Endometrium (tissue), 2 donors: Measurements from ENCODE around the gene AUTS2.
A peak's percentile ranks its signal among the peaks of the same experiment; 100 is the strongest.
"Not testable (repeated sequence)": the region's sequence is repeated elsewhere in the genome, so short reads cannot be mapped to it uniquely, and the experiment has no call there.

Experiments
- FAIRE-seq: peaks from 2 replicates; lab custom pipeline; 2012; peaks lifted over from hg19 to GRCh38; lab: Jason Lieb, UNC
- donor health status: control.
- donor health status: control.

The AUTS2 gene

DNA sequence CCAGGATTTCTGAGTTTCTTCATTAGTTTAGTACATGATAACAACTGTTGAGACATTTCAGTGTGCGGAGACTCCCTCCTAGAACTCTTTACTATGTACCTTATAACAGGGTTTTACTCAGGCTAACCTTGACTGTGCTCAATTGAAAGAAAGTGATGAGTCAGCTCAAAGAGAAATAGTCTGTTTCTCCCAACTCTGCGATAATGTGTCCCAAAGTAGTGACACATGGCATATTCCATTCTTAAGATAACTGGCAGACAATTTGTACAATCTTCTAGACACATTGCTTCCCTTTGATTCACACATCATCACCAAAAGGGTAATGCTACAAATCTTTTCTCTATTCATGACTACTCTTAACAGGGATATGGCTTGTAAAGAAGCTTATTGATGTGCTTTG, 645.2 kb downstream of the AUTS2 start:
- no peak for FAIRE-seq

DNA sequence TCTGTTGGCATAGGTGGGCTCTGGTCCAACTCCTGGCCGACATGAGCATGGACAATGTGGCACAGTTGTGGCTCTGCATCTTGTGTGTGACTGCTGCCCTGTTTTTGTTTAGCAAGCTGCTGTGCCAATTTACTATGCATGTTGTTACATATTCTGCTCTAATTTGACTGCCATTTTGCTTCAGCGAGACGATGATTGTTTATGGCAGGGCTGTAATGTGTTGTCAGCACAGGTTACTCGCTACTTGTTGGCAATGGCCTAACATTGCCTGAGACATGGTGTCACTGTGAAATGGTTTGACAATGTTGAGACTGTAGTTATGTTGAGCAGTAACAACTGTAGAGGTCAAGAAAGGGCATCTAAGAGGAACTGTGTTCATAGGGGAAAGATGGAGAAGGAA, 659.6 kb downstream of the AUTS2 start:
- no peak for FAIRE-seq

DNA sequence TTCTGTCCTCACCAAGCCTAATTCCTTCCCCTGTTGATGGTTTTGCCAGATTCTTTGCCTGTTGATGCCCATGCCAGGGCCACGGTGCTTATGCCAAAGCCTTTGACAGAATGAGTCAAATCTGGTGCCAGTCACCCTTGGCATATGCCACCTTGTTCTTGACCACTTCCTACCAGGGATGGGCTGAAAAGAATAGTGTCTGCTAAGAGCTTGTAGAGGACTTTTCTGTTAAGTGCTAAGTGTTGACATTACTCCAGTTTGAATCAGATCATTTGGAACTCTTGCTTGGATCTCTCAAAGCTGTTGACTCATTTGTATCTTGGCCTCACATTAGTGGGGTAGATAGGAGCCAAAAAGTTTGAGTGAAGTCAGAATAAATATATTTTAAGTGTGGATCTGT, 661.2 kb downstream of the AUTS2 start:
- peak; percentile 66 for FAIRE-seq

DNA sequence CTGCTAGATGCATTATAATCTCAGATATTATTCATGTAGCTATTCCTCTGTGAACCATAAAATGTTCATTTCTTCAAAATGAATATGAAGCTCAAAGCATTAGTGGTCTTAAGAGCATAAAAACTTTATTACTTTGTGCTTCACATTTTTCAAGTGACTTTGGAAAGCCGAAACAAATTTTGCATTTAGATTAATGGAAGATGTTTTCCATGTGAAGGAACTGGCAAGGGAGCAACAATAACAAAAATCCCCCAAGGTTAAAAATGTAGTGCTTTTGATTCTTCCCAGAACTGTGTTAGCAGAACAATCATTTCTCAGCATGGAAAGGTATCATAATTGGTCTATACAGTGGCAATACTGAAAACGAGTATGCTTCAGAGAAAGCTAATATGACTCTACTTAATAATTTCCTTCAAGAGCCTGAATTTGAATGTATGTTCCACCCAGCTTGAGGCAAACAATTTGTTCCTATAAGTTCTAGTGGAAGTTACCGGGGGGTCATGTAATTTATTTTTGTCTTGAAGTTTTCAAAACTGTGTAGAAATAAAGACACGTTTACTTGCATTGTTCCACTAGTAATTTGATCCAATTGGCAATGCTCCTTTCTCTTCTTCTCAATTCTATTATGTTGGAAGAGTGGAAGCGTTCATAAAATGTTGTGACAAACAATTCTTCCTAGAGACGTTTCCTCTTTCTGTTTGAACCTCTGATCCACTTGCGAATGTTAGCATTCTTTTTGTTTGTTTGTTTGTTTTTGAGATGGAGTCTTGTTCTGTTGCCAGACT, 665.4 kb downstream of the AUTS2 start:
- peak; percentile 95 for FAIRE-seq

DNA sequence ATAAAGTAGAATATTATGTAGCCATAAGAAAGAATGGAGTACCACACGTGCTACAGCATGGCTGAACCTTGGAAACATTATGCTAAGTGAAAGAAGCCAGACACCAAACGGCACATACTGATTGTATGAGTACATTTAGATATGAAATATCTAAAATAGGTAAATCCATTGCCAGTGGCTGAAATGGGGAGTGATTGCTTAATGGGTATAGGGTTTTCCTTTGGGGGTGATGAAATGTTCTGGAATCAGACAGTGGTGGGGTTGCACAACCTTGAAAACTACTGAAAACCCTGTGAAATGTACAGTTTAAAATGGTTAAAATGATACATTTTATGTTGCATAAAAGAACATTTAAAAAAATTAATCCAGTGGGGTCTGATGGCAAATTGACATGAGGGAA, 667.9 kb downstream of the AUTS2 start:
- FAIRE-seq = no peak

DNA sequence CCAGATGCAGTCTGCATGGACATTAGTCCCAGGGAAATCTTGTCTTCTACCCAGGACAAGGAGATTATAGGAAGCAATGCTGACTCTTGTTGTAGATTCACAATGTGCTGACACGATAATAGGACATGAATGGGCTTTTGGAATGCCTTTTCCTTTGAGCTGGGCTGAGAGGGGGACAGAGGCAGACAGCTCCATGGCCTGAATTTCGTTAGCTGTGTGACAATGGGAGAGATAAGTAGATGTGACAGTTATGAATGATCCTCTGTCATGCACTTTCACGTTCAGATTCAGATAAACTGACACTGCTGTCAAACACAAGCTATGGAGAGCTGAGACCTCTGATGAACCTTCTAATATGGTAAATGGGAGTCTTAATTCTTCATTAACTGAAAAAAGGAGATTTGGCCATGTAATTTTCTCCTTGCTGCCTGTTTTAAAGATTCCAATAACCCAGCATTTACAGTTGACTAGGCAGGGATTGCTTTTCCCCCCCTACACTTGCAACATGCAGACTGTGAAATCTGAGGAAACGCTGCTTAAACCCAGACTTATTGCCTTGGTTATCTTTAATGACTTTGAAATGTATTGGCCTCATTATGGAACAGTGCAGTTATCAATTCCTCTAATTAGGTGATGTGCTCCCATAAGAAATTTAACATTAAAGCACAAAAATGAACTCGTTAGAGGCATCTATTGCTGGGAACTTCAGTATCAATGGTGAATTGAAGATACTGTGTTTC, 669.3 kb downstream of the AUTS2 start:
- no peak for FAIRE-seq

DNA sequence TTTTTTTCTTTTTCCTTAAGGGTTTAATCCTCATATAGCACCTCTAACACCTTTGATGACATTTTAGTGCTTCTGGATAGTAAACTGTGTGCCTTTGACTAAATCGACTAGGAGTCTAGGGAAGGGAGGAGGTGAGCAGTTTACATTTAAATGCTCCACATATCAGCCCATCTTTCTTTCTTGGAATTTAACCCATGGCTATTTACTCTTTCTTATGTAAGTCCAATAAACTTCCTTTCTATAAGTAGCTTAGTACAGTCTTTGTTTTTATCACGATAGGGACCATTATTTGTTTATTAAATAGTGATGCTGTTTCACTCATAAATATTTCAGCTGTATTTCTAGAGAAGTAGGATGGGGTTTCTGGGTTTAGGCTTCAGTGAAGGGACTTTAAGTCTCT, 669.9 kb downstream of the AUTS2 start:
- no peak for FAIRE-seq

DNA sequence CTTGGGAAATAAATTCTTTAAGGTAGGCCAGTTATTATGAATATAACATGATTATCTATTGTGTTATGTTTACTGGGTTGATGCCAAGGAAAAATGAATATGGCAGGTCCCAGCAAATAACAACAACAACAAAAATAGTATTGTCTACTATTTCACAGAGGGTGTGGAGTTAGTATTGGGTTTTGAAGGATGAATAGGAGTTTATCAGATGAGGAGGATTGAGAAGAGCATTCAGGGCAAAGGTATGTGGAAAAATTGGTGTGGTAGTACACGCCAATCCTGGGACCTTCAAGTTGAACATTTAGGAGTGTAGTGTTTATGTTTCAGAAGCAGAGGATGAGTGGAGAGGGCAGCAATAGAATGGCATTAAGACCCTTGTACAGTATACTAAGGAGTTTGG, 671.9 kb downstream of the AUTS2 start:
- FAIRE-seq = no peak

DNA sequence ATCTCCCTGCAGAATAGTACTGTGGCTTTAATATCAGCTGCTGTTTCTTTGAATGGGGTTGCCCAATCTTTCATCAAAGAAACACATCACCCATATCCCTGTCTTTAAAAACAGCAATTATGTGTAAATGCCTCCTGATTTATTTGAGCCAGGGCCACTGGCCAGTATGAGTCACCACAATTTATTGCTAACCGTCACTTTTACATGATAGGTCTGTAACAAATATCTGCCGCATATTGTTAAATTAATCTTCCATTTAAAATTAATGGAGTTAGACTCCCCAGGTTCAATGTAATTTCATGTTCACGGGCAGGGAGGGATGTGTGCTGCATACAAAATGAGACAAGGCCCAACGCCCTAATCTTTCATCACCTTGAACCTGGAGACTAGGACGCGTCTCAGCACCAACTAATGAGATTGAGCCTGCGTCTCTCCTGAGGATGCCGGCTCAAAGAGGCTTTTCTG, 673.4 kb downstream of the AUTS2 start:
- no peak for FAIRE-seq

DNA sequence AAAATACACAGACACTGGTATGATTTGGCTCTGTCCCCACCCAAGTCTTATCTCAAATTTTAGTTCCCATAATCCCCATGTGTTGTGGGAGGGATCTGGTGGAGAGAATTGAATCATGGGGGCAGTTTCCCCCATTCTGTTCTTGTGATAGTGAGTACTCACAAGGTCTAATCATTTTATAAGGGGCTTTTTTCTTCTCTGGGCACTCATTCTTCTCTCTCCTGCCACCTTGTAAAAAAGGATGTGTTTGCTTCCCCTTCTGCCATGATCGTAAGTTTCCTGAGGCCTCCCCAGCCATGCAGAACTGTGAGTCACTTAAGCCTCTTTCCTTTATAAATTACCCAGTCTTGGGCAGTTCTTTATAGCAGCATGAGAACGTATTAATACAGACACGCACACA, 677.3 kb downstream of the AUTS2 start:
- FAIRE-seq = not testable (repeated sequence)

DNA sequence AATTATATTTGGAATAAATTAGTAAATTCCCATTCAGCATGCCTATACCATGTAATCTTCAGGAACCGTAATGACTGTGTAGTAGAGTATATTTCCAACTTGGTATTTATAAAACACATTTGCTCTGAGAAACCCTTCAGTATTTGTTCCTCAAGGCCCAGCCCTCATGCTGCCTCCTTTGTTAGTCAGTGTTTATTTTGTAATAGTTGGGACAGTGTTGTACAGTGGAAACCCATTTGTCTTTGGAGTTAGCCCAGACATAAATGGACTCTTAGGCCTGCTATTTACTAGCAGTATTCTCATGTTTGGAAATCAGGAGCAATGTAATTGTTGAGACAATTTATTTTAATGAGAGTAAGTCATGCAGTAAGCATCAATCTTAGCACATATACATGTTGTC, 686.9 kb downstream of the AUTS2 start:
- no peak for FAIRE-seq

DNA sequence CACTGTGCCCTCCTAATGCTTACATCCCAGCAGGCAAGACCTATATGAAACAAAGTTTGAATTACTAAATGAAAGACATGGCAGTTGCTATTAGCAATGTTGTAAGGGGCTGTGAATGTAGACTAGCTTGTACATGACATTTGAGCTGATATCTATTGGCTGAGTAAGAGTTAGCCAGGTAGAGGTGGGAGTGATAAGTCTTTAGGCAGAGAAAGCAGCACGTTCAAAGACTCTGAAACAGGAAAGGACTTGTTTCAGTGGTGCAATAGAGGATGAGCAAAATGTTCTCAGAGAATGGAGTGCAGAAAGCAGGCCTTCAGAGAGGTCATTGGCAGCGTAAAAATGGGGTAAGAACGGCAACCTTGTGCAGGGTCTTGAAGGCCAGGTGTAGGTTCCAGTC, 687.6 kb downstream of the AUTS2 start:
- FAIRE-seq = no peak

DNA sequence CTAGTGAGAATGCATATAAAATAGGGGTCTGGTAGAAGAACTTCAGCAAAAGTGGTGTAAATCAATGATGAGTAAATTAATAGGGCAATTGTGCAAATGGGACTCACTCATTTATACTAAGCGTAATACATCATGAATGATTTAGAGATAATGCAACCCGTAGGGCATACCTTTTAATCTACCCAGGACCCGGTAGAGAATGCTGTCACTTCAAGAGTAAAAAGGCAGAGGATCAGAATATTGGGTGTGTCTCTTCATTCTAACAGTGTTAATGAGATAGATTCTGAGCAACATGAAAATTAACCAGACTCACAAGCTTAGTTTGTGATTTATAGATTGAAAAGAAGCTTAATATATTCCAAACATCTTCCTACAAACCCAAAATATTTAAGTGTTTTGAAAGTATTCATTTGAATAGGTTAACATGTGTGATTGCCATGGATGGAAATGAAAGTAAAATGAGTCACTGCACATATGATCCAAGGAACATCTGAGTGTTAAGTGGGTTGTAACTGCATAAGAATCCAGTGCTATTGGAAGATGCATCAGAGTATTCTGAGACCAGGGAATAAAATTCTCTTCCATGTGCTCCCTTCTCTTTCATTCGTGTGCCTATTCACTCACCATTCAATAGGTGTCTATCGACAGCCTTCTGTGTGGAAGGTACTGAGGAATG, 690.6 kb downstream of the AUTS2 start:
- FAIRE-seq = no peak

DNA sequence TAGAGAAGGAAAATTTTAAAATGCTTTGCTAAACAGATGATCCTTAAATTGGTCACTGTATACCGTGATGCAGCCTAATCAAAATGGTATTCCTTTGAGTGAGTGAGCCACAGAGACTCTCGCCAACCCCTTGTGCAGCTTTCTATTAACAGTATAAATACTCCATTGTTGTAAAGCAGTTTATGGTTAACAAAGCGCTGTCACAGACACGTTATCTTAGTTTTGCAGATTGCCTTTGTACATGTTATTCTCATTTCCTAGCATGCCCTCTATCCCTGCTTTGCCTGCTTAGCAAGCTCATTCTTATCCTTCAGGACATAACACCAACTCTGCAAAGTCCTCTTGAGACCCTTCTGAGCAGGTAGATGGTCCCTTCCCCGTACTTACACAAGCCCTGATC, 694.4 kb downstream of the AUTS2 start:
- no peak for FAIRE-seq

DNA sequence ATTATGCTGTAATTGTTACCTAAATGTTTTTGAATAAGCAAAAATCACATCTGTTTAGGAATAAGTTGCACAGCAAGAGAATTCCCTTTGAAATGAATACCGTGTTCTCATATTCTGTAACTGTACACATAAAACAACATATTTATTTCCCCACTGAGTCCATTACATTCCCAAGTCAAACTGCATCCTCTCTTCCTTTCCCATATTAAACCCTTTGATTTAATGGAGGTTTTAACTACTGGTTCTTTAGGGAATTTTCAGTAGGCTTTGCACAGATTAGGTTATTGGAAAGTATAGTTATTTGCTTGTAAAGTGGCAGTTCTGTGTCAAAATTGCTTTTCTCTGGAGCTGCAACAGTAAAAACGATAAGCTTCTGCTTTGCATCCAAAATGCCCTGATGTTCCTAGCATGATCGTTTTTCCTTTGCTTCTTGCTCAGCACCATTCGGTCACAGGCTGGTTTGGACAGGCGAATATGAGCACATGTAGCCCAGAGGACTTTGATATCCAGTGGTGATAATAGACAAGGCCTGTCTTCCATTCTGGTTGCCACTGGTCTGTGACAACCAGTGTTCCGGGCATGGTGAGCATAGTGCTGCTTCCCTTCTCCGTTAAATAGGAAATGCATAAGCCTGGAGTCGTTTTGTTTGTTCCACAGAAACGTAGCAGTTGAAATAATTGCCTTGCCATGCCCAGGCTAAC, 696.1 kb downstream of the AUTS2 start:
- FAIRE-seq = no peak

DNA sequence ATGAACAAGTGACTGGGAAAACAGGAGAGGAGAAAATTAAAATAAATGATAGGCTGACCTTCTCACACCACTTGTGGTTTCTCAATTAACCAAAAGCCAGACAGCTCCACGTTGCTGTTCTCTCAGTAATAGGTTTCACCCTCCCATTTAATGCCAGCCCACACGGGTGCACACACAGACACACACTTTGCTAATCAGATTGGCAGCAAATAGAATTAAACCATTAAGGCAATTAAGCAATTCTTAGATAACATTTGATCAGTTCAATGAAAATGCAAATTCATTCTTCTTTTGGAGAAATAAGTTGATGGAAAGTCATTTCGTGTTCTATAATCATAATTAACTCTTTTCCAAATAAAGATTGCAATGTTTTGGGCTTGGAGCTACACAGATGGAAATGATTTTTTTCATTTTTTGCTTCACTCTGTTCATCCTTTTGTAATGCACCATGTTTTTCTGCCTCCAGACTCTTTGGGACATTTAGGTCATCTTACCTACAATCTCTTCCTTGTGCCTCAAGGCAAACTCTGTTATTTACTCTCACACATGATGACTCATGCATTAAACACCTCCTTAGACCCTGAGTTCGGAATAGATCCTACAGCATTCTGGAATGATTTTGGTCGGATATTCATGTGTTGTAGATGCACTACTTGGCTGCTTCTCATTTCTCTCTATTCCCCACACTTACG, 700.7 kb downstream of the AUTS2 start:
- no peak for FAIRE-seq

DNA sequence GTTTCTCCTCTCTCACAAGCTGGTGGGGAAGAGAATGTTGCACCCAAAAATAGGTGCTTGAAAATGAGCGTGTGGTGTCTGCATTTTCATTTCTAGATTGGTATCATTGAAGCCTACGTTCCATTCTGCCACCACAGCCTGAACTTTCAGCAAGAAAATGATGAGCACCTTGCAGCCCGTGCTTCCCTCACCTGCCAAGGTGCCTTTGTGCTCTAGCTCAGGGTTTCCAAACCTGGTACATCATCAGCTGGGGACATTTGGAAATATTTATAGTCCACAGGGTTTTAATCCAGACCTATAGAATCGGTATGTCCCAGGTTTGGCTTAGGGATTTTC, 701.2 kb downstream of the AUTS2 start:
- FAIRE-seq = no peak

DNA sequence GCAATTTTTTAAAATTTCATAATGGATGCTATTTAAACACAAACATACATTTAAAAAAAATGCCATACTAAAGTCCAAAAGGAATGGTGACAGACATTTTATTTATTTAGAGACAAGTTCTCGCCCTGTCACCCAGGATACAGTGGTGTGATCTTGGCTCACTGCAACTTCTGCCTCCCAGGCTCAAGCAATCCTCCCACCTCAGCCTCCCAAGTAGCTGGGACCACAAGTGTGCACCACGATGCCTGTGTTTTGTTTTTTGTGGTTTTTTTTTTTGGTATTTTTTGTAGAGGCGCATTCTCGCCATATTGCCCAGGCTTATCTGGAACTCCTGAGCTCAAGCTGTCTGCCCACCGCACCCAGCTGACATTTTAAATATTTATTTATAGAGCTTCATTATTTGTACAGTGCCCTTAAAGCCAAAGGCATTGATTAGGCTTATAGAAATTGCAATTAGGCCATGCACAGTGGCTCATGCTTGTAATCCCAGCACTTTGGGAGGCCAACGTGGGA, 703.5 kb downstream of the AUTS2 start:
- no peak for FAIRE-seq

DNA sequence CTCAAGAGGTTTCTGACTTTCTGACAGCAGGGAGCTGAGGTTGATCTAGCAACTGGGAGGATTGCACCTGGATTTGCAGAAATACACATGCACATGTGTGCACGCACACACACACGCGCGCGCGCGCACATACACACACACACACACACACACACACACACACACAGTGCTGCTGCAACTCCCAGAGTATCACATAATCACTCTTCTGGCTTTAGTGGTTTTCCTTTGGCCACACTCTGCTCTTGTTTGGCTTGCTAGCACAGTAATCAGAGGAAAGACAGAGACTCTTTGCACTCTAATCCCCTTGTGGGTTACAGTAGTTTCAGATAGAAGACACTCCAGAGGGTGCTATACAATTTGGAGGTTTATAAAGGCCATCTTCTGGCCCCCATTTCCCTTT, 705.0 kb downstream of the AUTS2 start:
- FAIRE-seq = no peak

DNA sequence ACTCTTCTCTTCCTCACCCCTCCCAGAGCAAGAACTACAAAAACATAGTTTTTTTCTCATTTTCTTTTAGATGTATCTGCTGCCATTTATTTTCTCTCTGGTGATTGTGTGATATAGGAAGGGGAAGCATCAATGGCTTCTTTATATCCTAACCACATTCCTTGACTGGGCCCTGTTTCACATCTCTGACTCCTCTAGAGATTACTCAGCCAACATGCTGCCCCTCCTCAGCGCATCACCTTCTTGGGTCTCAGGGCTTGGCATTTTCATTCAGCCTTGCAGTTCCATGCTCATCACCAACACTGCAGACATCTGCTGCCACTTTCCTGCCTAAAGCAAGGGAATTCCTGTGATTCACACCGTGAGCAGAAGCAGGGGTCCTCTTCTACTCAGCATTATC, 705.5 kb downstream of the AUTS2 start:
- FAIRE-seq = no peak

DNA sequence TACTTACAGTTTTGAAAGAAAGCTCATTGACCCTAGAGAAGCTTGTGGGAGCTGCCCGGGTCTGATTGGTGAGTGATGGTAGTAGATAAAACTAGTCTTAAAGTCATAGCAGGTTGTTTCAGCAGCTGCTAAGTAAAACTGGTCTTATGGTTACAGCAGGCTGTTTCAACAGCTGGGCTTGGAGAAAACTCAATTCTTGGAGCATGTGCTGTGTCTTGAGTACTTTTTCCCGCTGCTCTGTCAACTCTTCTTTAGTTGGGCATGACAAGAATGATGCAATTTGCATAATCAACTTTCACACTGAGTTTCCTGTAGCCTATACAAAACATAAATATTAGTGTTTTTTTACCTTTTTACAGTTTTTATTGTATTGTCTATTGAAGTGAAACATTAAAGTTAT, 707.9 kb downstream of the AUTS2 start:
- no peak for FAIRE-seq
